ENCODE data around the gene TCTN2. TPM values are rescaled to one million over a fixed set of nuclear protein-coding genes. Genes with fewer than 3 reads are reported as not detected.

TCTN2 gene
- total RNA-seq, 1 donor: 18.5 TPM

DNA sequence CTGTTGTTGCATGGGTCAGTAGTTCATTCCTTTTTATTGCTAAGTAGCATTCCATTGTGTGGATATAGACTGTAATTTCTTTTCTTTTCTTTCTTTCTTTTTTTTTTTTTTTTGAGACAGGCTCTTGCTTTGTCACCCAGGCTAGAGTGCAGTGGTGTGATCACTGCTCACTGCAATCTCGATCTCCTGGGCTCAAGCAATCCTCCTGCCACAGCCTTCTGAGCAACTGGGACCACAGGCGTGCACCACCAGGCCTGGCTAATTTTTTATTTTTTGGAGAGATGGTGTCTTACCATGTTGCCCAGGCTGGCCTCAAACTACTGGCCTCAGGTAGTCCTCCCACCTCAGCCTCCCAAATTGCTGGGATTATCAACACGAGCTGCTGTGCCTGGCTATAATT, 46.4 kb downstream of the TCTN2 start:
- no peak for TF ChIP-seq CTCF (IDR thresholded peaks at IDR 0.05; ENCODE audit: insufficient read depth, low read length)
- no peak overlapping the region for H3K4me3 ChIP-seq (ENCODE audit: low read depth, low read length)

DNA sequence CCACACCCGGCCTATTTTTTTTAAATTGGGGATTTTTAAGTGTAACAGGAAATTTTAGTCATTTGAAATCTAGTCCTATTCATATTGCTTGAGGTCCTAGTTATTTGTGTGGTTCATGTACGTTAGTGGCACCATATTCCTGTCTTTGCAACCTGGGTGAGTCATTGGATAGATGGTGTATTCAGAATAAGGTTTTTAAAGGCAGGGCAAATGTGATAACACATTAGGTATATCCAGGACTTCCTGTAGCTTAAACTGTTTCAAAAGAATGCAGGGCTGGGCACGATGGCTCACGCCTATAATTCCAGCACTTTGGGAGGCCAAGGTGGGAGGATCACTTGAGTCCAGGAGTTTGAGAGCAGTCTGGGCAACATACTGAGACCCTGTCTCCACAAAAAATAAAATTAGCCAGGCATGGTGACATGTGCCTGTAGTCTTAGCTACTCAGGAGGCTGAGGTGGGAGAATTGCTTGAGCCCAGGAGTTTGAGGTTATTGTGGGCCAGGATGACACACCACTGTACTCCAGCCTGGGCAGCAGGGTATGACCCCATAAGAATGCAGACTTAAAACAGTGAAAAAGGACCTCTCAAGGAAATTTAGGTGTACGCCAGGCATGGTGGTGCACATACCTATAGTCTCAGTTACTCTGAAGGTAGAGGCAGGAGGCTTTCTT, 49.4 kb downstream of the TCTN2 start:
- no peak for DNase-seq (ENCODE audit: low read depth)
- no peak for TF ChIP-seq CTCF (IDR thresholded peaks at IDR 0.05; ENCODE audit: insufficient read depth, low read length)
- H3K4me3 ChIP-seq (ENCODE audit: low read depth, low read length): no peak overlapping the region

More for the DNA sequence above, 46.4 kb downstream of the TCTN2 start:
- no peak for DNase-seq (ENCODE audit: low read depth)

- TF ChIP-seq CTCF (IDR thresholded peaks at IDR 0.05; ENCODE audit: insufficient read depth, low read length): no peak
- H3K4me3 ChIP-seq (ENCODE audit: low read depth, low read length): no peak overlapping the region
- DNase-seq (ENCODE audit: low read depth): no peak
Measured at GRCh38 chr12:123721245-123721644, 50.3 kb downstream of the TCTN2 start.

DNA sequence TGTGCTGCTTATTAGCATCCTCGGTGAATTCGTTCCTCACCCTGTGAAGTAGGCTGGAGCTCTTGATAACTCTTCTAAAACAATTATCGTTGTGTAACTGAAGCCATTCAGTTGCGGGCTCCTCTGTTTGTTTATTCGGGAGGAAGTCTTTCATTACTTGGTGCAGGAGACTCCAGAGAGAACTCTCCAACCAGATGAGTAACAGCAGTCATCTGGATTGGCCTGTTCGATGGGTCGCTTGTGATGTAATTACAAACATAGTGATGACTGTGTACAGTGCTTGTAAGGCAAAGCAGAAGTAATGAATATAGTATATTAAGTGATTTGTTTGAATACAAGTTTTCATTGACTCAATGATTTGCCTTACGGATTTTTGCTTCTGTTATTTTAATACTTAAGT, 52.1 kb downstream of the TCTN2 start:
- H3K4me3 ChIP-seq (ENCODE audit: low read depth, low read length): no peak overlapping the region
- TF ChIP-seq CTCF (IDR thresholded peaks at IDR 0.05; ENCODE audit: insufficient read depth, low read length): no peak
- no peak for DNase-seq (ENCODE audit: low read depth)

GRCh38 chr12:123723765-123724164, 52.9 kb downstream of the TCTN2 start:
- H3K4me3 ChIP-seq (ENCODE audit: low read depth, low read length): no peak overlapping the region
- TF ChIP-seq CTCF (IDR thresholded peaks at IDR 0.05; ENCODE audit: insufficient read depth, low read length): no peak
- no peak for DNase-seq (ENCODE audit: low read depth)

DNA sequence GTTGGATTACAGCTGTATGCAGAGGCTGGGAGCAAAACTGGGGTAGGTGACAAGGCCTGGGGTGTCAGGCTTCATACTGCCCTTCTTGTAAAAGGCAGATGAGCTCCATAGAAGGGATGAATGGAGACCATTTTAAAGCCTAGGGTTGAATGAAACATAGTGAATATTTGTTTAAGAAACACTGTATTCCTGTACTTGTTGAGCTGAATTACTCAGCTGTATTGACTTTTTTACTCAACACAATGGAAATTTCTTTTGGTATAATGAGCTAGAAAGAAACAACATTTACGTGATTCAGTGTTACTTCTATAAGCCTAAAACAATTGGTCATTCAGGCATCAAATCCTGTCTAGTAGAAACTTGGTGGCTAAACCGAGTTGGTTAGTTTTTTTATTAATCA, 55.3 kb downstream of the TCTN2 start:
- TF ChIP-seq CTCF (IDR thresholded peaks at IDR 0.05; ENCODE audit: insufficient read depth, low read length): no peak

DNA sequence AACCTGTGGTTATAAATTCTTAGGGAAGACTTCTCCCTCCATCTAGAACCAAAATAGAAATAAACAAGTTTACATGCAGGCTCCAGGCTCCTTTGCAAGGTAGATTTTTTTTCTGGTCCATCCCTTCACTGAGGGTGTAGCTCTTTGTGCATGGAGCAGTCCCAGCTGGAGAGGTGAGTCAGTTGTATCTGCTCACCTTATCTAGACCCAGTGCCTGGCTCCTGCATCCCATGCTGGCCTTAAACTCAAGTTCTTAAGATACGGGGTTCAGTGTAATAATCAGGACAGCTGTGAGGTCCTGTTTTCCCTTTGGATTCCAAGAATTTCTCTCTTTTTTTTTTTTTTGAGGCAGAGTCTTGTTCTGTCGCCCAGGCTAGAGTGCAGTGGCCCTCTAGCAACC, 56.0 kb downstream of the TCTN2 start:
- TF ChIP-seq CTCF (IDR thresholded peaks at IDR 0.05; ENCODE audit: insufficient read depth, low read length): no peak
- no peak overlapping the region for H3K4me3 ChIP-seq (ENCODE audit: low read depth, low read length)
- no peak for DNase-seq (ENCODE audit: low read depth)

More for the DNA sequence above, 55.3 kb downstream of the TCTN2 start:
- no peak overlapping the region for H3K4me3 ChIP-seq (ENCODE audit: low read depth, low read length)
- no peak for DNase-seq (ENCODE audit: low read depth)

Measured in fibroblast of the aortic adventitia (primary cell).